ENCODE measurements around the gene JUNB. TPM values are rescaled to one million over a fixed set of nuclear protein-coding genes. Genes with fewer than 3 reads are reported as not detected.

Gene JUNB
- total and polyA plus RNA-seq, 4 donors, result 111 to 689 (median 163) TPM

DNA sequence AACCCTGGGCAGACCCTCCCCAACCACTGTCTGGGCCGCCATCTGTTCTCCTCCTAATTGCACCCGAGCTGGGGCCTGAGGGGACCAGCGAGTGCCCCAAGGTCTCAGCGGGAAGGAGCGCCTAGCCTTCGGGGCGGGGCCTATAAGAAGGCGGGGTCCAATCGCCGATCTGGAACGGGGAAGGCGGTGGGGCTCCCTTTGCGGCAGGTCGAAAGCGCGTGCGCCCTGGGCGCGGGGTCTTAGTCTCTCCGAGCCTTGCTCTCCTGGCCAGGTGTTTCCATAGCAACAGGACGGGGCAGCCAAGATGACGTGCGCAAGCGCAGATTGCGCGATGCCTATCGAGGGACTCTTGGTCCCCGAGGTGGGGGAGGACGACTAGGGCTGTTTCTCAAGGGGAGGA lies 49.8 kb downstream of the JUNB start:
- peaks cover 0 to 8% (median 0%) of the 10 kb centered on the region in 5 donors for H3K4me1 ChIP-seq (ENCODE audit: control insufficient read depth in 5 of 5, insufficient read depth in 5 of 5, low read length in 5 of 5)
- TF ChIP-seq, protein P1, sequence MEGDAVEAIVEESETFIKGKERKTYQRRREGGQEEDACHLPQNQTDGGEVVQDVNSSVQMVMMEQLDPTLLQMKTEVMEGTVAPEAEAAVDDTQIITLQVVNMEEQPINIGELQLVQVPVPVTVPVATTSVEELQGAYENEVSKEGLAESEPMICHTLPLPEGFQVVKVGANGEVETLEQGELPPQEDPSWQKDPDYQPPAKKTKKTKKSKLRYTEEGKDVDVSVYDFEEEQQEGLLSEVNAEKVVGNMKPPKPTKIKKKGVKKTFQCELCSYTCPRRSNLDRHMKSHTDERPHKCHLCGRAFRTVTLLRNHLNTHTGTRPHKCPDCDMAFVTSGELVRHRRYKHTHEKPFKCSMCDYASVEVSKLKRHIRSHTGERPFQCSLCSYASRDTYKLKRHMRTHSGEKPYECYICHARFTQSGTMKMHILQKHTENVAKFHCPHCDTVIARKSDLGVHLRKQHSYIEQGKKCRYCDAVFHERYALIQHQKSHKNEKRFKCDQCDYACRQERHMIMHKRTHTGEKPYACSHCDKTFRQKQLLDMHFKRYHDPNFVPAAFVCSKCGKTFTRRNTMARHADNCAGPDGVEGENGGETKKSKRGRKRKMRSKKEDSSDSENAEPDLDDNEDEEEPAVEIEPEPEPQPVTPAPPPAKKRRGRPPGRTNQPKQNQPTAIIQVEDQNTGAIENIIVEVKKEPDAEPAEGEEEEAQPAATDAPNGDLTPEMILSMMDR (IDR thresholded peaks at IDR 0.05; ENCODE audit: control extremely low read depth, extremely low read depth), result no peak
- H3K4me3 ChIP-seq, result no peak overlapping the region
- WGBS, 2 donors, result 1 to 4% methylated on average over 29 of the region's 29 CpGs
- peak in 2 of 3 donors; percentile 38 to 67 for DNase-seq
- no peak for ATAC-seq (ENCODE audit: insufficient read depth, low FRiP score)
- peaks cover 0 to 3% (median 0%) of the 10 kb centered on the region in 4 donors for H3K9me3 ChIP-seq (ENCODE audit: control insufficient read depth in 4 of 4, insufficient read depth in 3 of 4, low read length in 3 of 4)
- H3K9ac ChIP-seq (ENCODE audit: insufficient read depth in 1 of 2, low read length in 2 of 2), result no peak overlapping the region
- peaks cover 0 to 51% (median 46%) of the 10 kb centered on the region in 3 donors for H3K27me3 ChIP-seq (ENCODE audit: control insufficient read depth in 3 of 3, insufficient read depth in 3 of 3, low read length in 2 of 3)
- no peak overlapping the region for H3K27ac ChIP-seq (ENCODE audit: low read depth in 1 of 2, low read length in 1 of 2)
- no peaks in the 10 kb centered on the region for H3K36me3 ChIP-seq (ENCODE audit: control insufficient read depth in 4 of 4, insufficient read depth in 4 of 4, low read length in 4 of 4)

DNA sequence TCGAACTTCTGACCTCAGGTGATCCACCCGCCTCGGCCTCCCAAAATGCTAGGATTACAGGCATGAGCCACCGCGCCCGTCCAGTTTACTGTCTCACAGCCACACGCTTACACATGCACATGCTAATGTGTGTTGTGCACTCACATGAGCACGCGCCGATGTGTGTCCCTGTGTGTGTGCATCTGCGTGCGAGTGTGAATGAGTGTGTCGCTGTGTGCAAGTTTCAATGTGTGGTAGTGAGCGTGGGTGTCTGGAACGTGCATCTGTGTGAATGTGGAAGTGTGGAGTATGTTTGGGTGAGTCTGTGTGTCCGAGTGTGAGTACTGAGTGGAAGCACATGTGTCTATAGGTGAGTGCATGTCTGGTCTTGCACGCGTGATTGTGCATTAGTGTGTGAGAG lies 51.2 kb downstream of the JUNB start:
- WGBS, 2 donors, result 92 to 96% methylated on average over 18 of the region's 18 CpGs
- H3K27me3 ChIP-seq (ENCODE audit: control insufficient read depth in 3 of 3, insufficient read depth in 3 of 3, low read length in 2 of 3), result peaks cover 0 to 42% (median 32%) of the 10 kb centered on the region in 3 donors

More for the DNA sequence above, 51.2 kb downstream of the JUNB start:
- ATAC-seq (ENCODE audit: insufficient read depth, low FRiP score) (no peak), DNase-seq (no peak)
- Histone ChIP-seq H3K4me1 (ENCODE audit: control insufficient read depth in 5 of 5, insufficient read depth in 5 of 5, low read length in 5 of 5) (peaks cover 0 to 8% (median 0%) of the 10 kb centered on the region in 5 donors), H3K4me3 (no peak overlapping the region), H3K9me3 (ENCODE audit: control insufficient read depth in 4 of 4, insufficient read depth in 3 of 4, low read length in 3 of 4) (peaks cover 0 to 3% (median 0%) of the 10 kb centered on the region in 4 donors), H3K27ac (ENCODE audit: low read depth in 1 of 2, low read length in 1 of 2) (no peak overlapping the region), H3K36me3 (ENCODE audit: control insufficient read depth in 4 of 4, insufficient read depth in 4 of 4, low read length in 4 of 4) (no peaks in the 10 kb centered on the region), H3K9ac (ENCODE audit: insufficient read depth in 1 of 2, low read length in 2 of 2) (no peak overlapping the region)
- TF ChIP-seq, protein P1 (IDR thresholded peaks at IDR 0.05; ENCODE audit: control extremely low read depth, extremely low read depth), result no peak

Small RNAs within 50 kb of the gene (small RNA-seq; reads per million reads assigned to genes)
- not detected for gene MIR5684 (ENCODE audit: low replicate concordance)

Other genes with a start within 250 kb of the JUNB start
- gene ZNF564, start 240.0 kb upstream of the JUNB start, total RNA-seq, result 10 to 100 TPM; 11.1 to 26.3 TPM
- gene ZNF564, start 240.0 kb upstream of the JUNB start, polyA plus RNA-seq, result 1 to 10 TPM; 5.2 to 5.3 TPM
- 10 to 100 TPM in 1 of 2 donors, 1 to 10 TPM in 1; 7.7 to 10.4 TPM for gene ZNF490, start 180.7 kb upstream of the JUNB start, total RNA-seq
- gene ZNF490, start 180.7 kb upstream of the JUNB start, polyA plus RNA-seq, result under 1 TPM; 0.94 to 0.96 TPM
- gene ZNF791, start 180.6 kb upstream of the JUNB start, total RNA-seq, result 10 to 100 TPM; 20.7 to 33.4 TPM
- 10 to 100 TPM in 1 of 2 donors, 1 to 10 TPM in 1; 5.5 to 10.1 TPM for gene ZNF791, start 180.6 kb upstream of the JUNB start, polyA plus RNA-seq
- gene MAN2B1, start 124.7 kb upstream of the JUNB start, total RNA-seq, result 100 to 1,000 TPM in 1 of 2 donors, 10 to 100 TPM in 1; 38.7 to 160 TPM
- 100 to 1,000 TPM in 1 of 2 donors, 10 to 100 TPM in 1; 93.2 to 118 TPM for gene MAN2B1, start 124.7 kb upstream of the JUNB start, polyA plus RNA-seq
- 10 to 100 TPM in 1 of 2 donors, 1 to 10 TPM in 1; 7.9 to 11.9 TPM for gene WDR83, start 124.7 kb upstream of the JUNB start, total RNA-seq
- gene WDR83, start 124.7 kb upstream of the JUNB start, polyA plus RNA-seq, result 10 to 100 TPM; 11.8 to 15.8 TPM
- 10 to 100 TPM; 65.0 to 78.8 TPM for gene DHPS, start 109.6 kb upstream of the JUNB start, total RNA-seq
- gene DHPS, start 109.6 kb upstream of the JUNB start, polyA plus RNA-seq, result 10 to 100 TPM; 70.7 to 80.8 TPM
- not detected for gene GNG14, start 103.5 kb upstream of the JUNB start, total RNA-seq
- gene GNG14, start 103.5 kb upstream of the JUNB start, polyA plus RNA-seq, result not detected
- gene FBXW9, start 94.9 kb upstream of the JUNB start, total RNA-seq, result 10 to 100 TPM; 10.7 to 17.1 TPM
- gene FBXW9, start 94.9 kb upstream of the JUNB start, polyA plus RNA-seq, result 10 to 100 TPM in 1 of 2 donors, 1 to 10 TPM in 1; 6.8 to 13.0 TPM
- gene TNPO2, start 67.6 kb upstream of the JUNB start, total RNA-seq, result 10 to 100 TPM; 54.7 to 63.0 TPM
- 10 to 100 TPM; 29.5 to 31.5 TPM for gene TNPO2, start 67.6 kb upstream of the JUNB start, polyA plus RNA-seq
- gene TRIR, start 56.8 kb upstream of the JUNB start, total RNA-seq, result 100 to 1,000 TPM in 1 of 2 donors, 10 to 100 TPM in 1; 77.2 to 144 TPM
- gene TRIR, start 56.8 kb upstream of the JUNB start, polyA plus RNA-seq, result 100 to 1,000 TPM; 226 to 422 TPM
- 10 to 100 TPM; 33.4 to 75.0 TPM for gene GET3, start 54.0 kb upstream of the JUNB start, total RNA-seq
- 100 to 1,000 TPM in 1 of 2 donors, 10 to 100 TPM in 1; 78.8 to 112 TPM for gene GET3, start 54.0 kb upstream of the JUNB start, polyA plus RNA-seq
- not detected for gene BEST2, start 39.7 kb upstream of the JUNB start, total RNA-seq
- under 1 TPM in 1 of 2 donors, not detected in 1; 0.02 TPM for gene BEST2, start 39.7 kb upstream of the JUNB start, polyA plus RNA-seq
- 10 to 100 TPM; 46.9 to 67.4 TPM for gene HOOK2, start 15.9 kb upstream of the JUNB start, total RNA-seq
- 10 to 100 TPM; 39.8 to 54.3 TPM for gene HOOK2, start 15.9 kb upstream of the JUNB start, polyA plus RNA-seq
- gene PRDX2, start 10.3 kb downstream of the JUNB start, total RNA-seq, result 100 to 1,000 TPM; 166 to 196 TPM
- gene PRDX2, start 10.3 kb downstream of the JUNB start, polyA plus RNA-seq, result 100 to 1,000 TPM; 132 to 181 TPM
- 1 to 10 TPM; 1.8 to 2.2 TPM for gene THSD8, start 10.6 kb downstream of the JUNB start, total RNA-seq
- 1 to 10 TPM in 1 of 2 donors, under 1 TPM in 1; 0.10 to 6.2 TPM for gene THSD8, start 10.6 kb downstream of the JUNB start, polyA plus RNA-seq
- gene RNASEH2A, start 15.1 kb downstream of the JUNB start, total RNA-seq, result 10 to 100 TPM in 1 of 2 donors, 1 to 10 TPM in 1; 7.5 to 16.1 TPM
- 10 to 100 TPM in 1 of 2 donors, 1 to 10 TPM in 1; 7.3 to 11.1 TPM for gene RNASEH2A, start 15.1 kb downstream of the JUNB start, polyA plus RNA-seq
- not detected for gene RTBDN, start 43.1 kb downstream of the JUNB start, total RNA-seq
- gene RTBDN, start 43.1 kb downstream of the JUNB start, polyA plus RNA-seq, result not detected
- gene MAST1, start 47.0 kb downstream of the JUNB start, total RNA-seq, result under 1 TPM; 0.55 to 0.88 TPM
- gene MAST1, start 47.0 kb downstream of the JUNB start, polyA plus RNA-seq, result under 1 TPM; 0.08 to 0.26 TPM
- 10 to 100 TPM; 31.2 to 68.0 TPM for gene DNASE2, start 90.0 kb downstream of the JUNB start, total RNA-seq
- 10 to 100 TPM; 32.2 to 72.3 TPM for gene DNASE2, start 90.0 kb downstream of the JUNB start, polyA plus RNA-seq
- 1 to 10 TPM in 1 of 2 donors, under 1 TPM in 1; 0.28 to 3.0 TPM for gene KLF1, start 95.7 kb downstream of the JUNB start, total RNA-seq
- gene KLF1, start 95.7 kb downstream of the JUNB start, polyA plus RNA-seq, result under 1 TPM; 0.26 to 0.61 TPM
- gene GCDH, start 99.7 kb downstream of the JUNB start, total RNA-seq, result 10 to 100 TPM; 24.0 to 31.3 TPM
- gene GCDH, start 99.7 kb downstream of the JUNB start, polyA plus RNA-seq, result 10 to 100 TPM; 15.6 to 33.8 TPM
- not detected for gene SYCE2, start 127.8 kb downstream of the JUNB start, total RNA-seq
- gene SYCE2, start 127.8 kb downstream of the JUNB start, polyA plus RNA-seq, result under 1 TPM; 0.13 to 0.28 TPM
- gene FARSA, start 142.2 kb downstream of the JUNB start, total RNA-seq, result 10 to 100 TPM; 27.8 to 65.7 TPM
- 10 to 100 TPM; 39.8 to 72.1 TPM for gene FARSA, start 142.2 kb downstream of the JUNB start, polyA plus RNA-seq
- 1,000 to 10,000 TPM in 1 of 2 donors, 100 to 1,000 TPM in 1; 479 to 1,551 TPM for gene CALR, start 147.1 kb downstream of the JUNB start, total RNA-seq
- 1,000 to 10,000 TPM in 1 of 2 donors, 100 to 1,000 TPM in 1; 415 to 1,123 TPM for gene CALR, start 147.1 kb downstream of the JUNB start, polyA plus RNA-seq
- 100 to 1,000 TPM in 1 of 2 donors, 10 to 100 TPM in 1; 79.7 to 122 TPM for gene RAD23A, start 154.4 kb downstream of the JUNB start, total RNA-seq
- gene RAD23A, start 154.4 kb downstream of the JUNB start, polyA plus RNA-seq, result 100 to 1,000 TPM; 112 to 186 TPM
- 10 to 100 TPM; 14.9 to 22.6 TPM for gene GADD45GIP1, start 165.7 kb downstream of the JUNB start, total RNA-seq
- gene GADD45GIP1, start 165.7 kb downstream of the JUNB start, polyA plus RNA-seq, result 10 to 100 TPM; 50.0 to 69.0 TPM
- gene DAND5, start 178.1 kb downstream of the JUNB start, total RNA-seq, result under 1 TPM; 0.20 to 0.25 TPM
- gene DAND5, start 178.1 kb downstream of the JUNB start, polyA plus RNA-seq, result under 1 TPM; 0.01 to 0.14 TPM
- gene NFIX, start 204.0 kb downstream of the JUNB start, total RNA-seq, result 100 to 1,000 TPM; 129 to 190 TPM
- 10 to 100 TPM; 26.0 to 50.5 TPM for gene NFIX, start 204.0 kb downstream of the JUNB start, polyA plus RNA-seq